PC-9 (cell line): ENCODE results near the gene UTP4.

ENCODE experiments used
- CTCF ChIP-seq: fragments of 200-600 bp; sonication (generic); conservative IDR thresholded peaks from 2 replicates; pipeline ENCODE4 v1.6.1; 2017; ENCODE audit warnings: mixed run types, antibody characterized with exemption, mild to moderate bottlenecking, moderate library complexity
- EZH2 ChIP-seq: fragments of 200-600 bp; sonication (generic); IDR thresholded peaks from 2 replicates; pipeline ENCODE4 v1.8.0; 2017; ENCODE audit warnings: antibody characterized with exemption, low read depth

GRCh38 chr16:69109486-69110270 lies 22.8 kb upstream of the UTP4 start:
- no peak for TF ChIP-seq CTCF
- no peak for TF ChIP-seq EZH2
